ENCODE measurements around the gene SKI. TPM values are rescaled to one million over a fixed set of nuclear protein-coding genes. Genes with fewer than 3 reads are reported as not detected.

Gene SKI
- total and polyA plus RNA-seq, 9 of the 15 experiments (the other 6 are each of a cell fraction or from before 2014, with no cell fraction given) = 0.10 to 60.5 (median 4.6) TPM

GRCh38 chr1:2180297-2181245 is 47.5 kb upstream of the SKI start (continued):
- TF ChIP-seq SP2 (IDR thresholded peaks at IDR 0.05; ENCODE audit: extremely low read depth, low read depth, low read length, poor library complexity, severe bottlenecking) (no peak), ZNF3 (CRISPR knock-in tag; IDR thresholded peaks at IDR 0.05) (no peak), TEAD2 (tag; IDR thresholded peaks at IDR 0.05) (no peak), CEBPB (tag; IDR thresholded peaks at IDR 0.05) (no peak), NFE2L1 (tag; IDR thresholded peaks at IDR 0.05; ENCODE audit: borderline replicate concordance, low read depth) (no peak), TFE3 (CRISPR knock-in tag; IDR thresholded peaks at IDR 0.05) (no peak), NFRKB (IDR thresholded peaks at IDR 0.05; ENCODE audit: low read depth) (peak; percentile 32), FOXJ2 (tag; IDR thresholded peaks at IDR 0.05) (no peak), POLR3A (IDR thresholded peaks at IDR 0.05; ENCODE audit: borderline replicate concordance, extremely low read depth, insufficient read depth, insufficient read length) (no peak), COPS2 (conservative IDR thresholded peaks at IDR 0.05) (no peak), ZBTB2 (IDR thresholded peaks at IDR 0.05) (peak; percentile 100), POLR2AphosphoS2 (IDR thresholded peaks at IDR 0.05; ENCODE audit: low read length) (no peak), BRF2 (IDR thresholded peaks at IDR 0.05; ENCODE audit: borderline replicate concordance, insufficient read depth, insufficient read length) (no peak), PATZ1 (CRISPR knock-in tag; IDR thresholded peaks at IDR 0.05; ENCODE audit: borderline replicate concordance) (no peak), CREB5 (CRISPR knock-in tag; IDR thresholded peaks at IDR 0.05) (no peak), ZC3H11A (IDR thresholded peaks at IDR 0.05; ENCODE audit: low read depth, low read length) (no peak; the same call in 1 of the 2 replicates), ZNF561 (CRISPR knock-in tag; conservative IDR thresholded peaks at IDR 0.05) (no peak), MED1 (CRISPR knock-in tag; IDR thresholded peaks at IDR 0.05; ENCODE audit: borderline replicate concordance) (no peak), SNRNP70 (optimal IDR thresholded peaks at IDR 0.05; ENCODE audit: low read depth, low read length) (no peak), ZNF133 (CRISPR knock-in tag; IDR thresholded peaks at IDR 0.05) (no peak)

Measured in K562 (cell line).